IMR-90 (cell line): ENCODE data around the gene TIGD2.

Source experiments
- BHLHE40 ChIP-seq: fragments of 150-350 bp; IDR thresholded peaks from 2 replicates; pipeline ENCODE4 v1.6.1; 2016; ENCODE audit warnings: mild to moderate bottlenecking, low read depth, low read length
- CHD1 ChIP-seq: IDR thresholded peaks from 2 replicates; pipeline ENCODE4 v1.6.1; 2012; ENCODE audit warnings: low read depth, low read length, improper control_type of control experiment
- MAFK ChIP-seq: IDR thresholded peaks from 2 replicates; pipeline ENCODE4 v1.6.1; 2012; ENCODE audit warnings: low read depth, low read length, improper control_type of control experiment
- MAZ ChIP-seq: IDR thresholded peaks from 2 replicates; pipeline ENCODE4 v1.6.1; 2012; ENCODE audit warnings: low read depth, mild to moderate bottlenecking, low read length, improper control_type of control experiment, moderate library complexity, borderline replicate concordance
- POLR2A ChIP-seq: IDR thresholded peaks from 2 replicates; pipeline ENCODE4 v1.6.1; 2012; ENCODE audit warnings: mild to moderate bottlenecking, low read depth, low read length
- RCOR1 ChIP-seq: IDR thresholded peaks from 2 replicates; pipeline ENCODE4 v1.6.1; 2012; ENCODE audit warnings: mild to moderate bottlenecking, low read length, improper control_type of control experiment; ENCODE audit not compliant: insufficient replicate concordance
- SMC3 ChIP-seq: fragments of 150-350 bp; IDR thresholded peaks from 2 replicates; pipeline ENCODE4 v1.6.1; 2016; ENCODE audit warnings: low read depth, mild to moderate bottlenecking, antibody characterized with exemption, low read length, moderate library complexity
- TF ChIP-seq, protein P1 (sequence below): conservative IDR thresholded peaks from 2 replicates; pipeline ENCODE4 v1.5.1; 2012; ENCODE audit warnings: mild to moderate bottlenecking, low read depth, low read length, improper control_type of control experiment
- TF ChIP-seq, protein P2 (sequence below): fragments of 150-350 bp; IDR thresholded peaks from 2 replicates; pipeline ENCODE4 v1.6.1; 2017; ENCODE audit warnings: mild to moderate bottlenecking, antibody characterized with exemption, low read length, low read depth

DNA sequence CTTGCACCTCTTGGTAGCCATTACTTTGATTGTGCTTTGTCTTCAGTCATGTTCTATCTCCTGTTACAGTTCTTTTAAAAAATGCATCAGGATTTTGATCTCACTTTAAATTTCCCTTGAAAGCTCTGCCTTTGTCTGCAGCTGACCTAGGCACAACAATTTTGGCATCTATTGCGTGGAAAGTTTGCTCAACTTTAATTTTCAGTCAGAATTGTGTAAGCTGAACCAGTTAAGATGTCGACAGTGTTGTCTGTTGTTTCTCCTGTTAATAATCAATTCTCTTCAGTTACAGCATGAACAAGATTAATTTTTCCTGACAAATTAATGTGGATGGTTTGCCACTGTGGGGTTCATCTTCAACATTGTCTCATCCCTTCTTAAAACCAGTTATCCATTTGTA, 34.9 kb downstream of the TIGD2 start:
- TF ChIP-seq, protein P1, sequence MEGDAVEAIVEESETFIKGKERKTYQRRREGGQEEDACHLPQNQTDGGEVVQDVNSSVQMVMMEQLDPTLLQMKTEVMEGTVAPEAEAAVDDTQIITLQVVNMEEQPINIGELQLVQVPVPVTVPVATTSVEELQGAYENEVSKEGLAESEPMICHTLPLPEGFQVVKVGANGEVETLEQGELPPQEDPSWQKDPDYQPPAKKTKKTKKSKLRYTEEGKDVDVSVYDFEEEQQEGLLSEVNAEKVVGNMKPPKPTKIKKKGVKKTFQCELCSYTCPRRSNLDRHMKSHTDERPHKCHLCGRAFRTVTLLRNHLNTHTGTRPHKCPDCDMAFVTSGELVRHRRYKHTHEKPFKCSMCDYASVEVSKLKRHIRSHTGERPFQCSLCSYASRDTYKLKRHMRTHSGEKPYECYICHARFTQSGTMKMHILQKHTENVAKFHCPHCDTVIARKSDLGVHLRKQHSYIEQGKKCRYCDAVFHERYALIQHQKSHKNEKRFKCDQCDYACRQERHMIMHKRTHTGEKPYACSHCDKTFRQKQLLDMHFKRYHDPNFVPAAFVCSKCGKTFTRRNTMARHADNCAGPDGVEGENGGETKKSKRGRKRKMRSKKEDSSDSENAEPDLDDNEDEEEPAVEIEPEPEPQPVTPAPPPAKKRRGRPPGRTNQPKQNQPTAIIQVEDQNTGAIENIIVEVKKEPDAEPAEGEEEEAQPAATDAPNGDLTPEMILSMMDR: no peak
- TF ChIP-seq SMC3: no peak
- no peak for TF ChIP-seq POLR2A
- no peak for TF ChIP-seq MAZ
- TF ChIP-seq RCOR1: no peak
- TF ChIP-seq, protein P2, sequence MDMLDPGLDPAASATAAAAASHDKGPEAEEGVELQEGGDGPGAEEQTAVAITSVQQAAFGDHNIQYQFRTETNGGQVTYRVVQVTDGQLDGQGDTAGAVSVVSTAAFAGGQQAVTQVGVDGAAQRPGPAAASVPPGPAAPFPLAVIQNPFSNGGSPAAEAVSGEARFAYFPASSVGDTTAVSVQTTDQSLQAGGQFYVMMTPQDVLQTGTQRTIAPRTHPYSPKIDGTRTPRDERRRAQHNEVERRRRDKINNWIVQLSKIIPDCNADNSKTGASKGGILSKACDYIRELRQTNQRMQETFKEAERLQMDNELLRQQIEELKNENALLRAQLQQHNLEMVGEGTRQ: no peak
- no peak for TF ChIP-seq BHLHE40
- TF ChIP-seq MAFK: no peak
- TF ChIP-seq CHD1: no peak
